Keratinocyte (primary cell): ENCODE results near the gene UGT1A4. TPM values are rescaled to one million over a fixed set of nuclear protein-coding genes. Genes with fewer than 3 reads are reported as not detected.

ENCODE experiments used
- DNase-seq: peaks from one replicate; pipeline ENCODE4 v3.0.0-alpha.2; 2011; ENCODE audit warnings: low read depth, missing footprints, low spot score
- FAIRE-seq: peaks from 2 replicates; lab custom pipeline; 2011; peaks lifted over from hg19 to GRCh38; lab: Jason Lieb, UNC
- H2AFZ ChIP-seq: 2 replicates; pipeline ENCODE4 v1.6.0; 2012; ENCODE audit warnings: low read length, control low read depth, inconsistent platforms; ENCODE audit not compliant: control insufficient read depth
- H3K27ac ChIP-seq: 2 replicates; pipeline ENCODE4 v1.5.1; 2011; ENCODE audit warnings: low read length; ENCODE audit not compliant: control insufficient read depth, insufficient read depth
- H3K27me3 ChIP-seq: 3 replicates; pipeline ENCODE4 v1.6.0; 2011; ENCODE audit warnings: low read length; ENCODE audit not compliant: control insufficient read depth, insufficient read depth; ENCODE audit errors: extremely low read depth
- H3K36me3 ChIP-seq, 2 experiments: 2 replicates in 1 of 2; 3 replicates in 1 of 2; pipeline ENCODE4 v1.5.1; 2011; ENCODE audit warnings: low read length in 2 of 2, mild to moderate bottlenecking in 1 of 2; ENCODE audit not compliant: control insufficient read depth in 2 of 2, insufficient read depth in 2 of 2; ENCODE audit errors: extremely low read depth in 1 of 2
- H3K4me1 ChIP-seq: 3 replicates; pipeline ENCODE4 v1.5.1; 2011; ENCODE audit warnings: low read length; ENCODE audit not compliant: control insufficient read depth, insufficient read depth; ENCODE audit errors: extremely low read depth
- H3K4me2 ChIP-seq: 3 replicates; pipeline ENCODE4 v1.6.0; 2011; ENCODE audit warnings: low read depth, low read length; ENCODE audit not compliant: control insufficient read depth, insufficient read depth; ENCODE audit errors: extremely low read depth
- H3K4me3 ChIP-seq, 3 experiments: fragments of 200-600 bp in 1 of 3; sonication (generic) in 1 of 3; 2 replicates in 2 of 3; 3 replicates in 1 of 3; pipeline ENCODE4 v1.5.1; 2011 to 2016; ENCODE audit warnings: low read length in 3 of 3, mild to moderate bottlenecking in 3 of 3, control low read depth in 2 of 3, inconsistent platforms in 1 of 3, low read depth in 1 of 3, mixed read lengths in 1 of 3, mixed run types in 1 of 3, moderate library complexity in 1 of 3; ENCODE audit not compliant: control insufficient read depth in 2 of 3, insufficient read depth in 2 of 3; ENCODE audit errors: extremely low read depth in 1 of 3
- H3K79me2 ChIP-seq: 2 replicates; pipeline ENCODE4 v1.6.0; 2012; ENCODE audit warnings: low read length; ENCODE audit not compliant: control insufficient read depth, insufficient read depth
- H3K9ac ChIP-seq: 3 replicates; pipeline ENCODE4 v1.6.0; 2011; ENCODE audit warnings: low read length; ENCODE audit not compliant: control insufficient read depth, insufficient read depth; ENCODE audit errors: extremely low read depth
- H3K9me1 ChIP-seq: 3 replicates; pipeline ENCODE4 v1.6.0; 2011; ENCODE audit warnings: low read length; ENCODE audit not compliant: control insufficient read depth, insufficient read depth; ENCODE audit errors: extremely low read depth
- H3K9me3 ChIP-seq: 2 replicates; pipeline ENCODE4 v1.5.1; 2012; ENCODE audit warnings: low read depth, low read length; ENCODE audit not compliant: control insufficient read depth
- H4K20me1 ChIP-seq: 3 replicates; pipeline ENCODE4 v1.6.0; 2011; ENCODE audit warnings: low read length; ENCODE audit not compliant: control insufficient read depth, insufficient read depth; ENCODE audit errors: extremely low read depth
- EZH2 ChIP-seq: IDR thresholded peaks from one replicate; pipeline ENCODE4 v1.6.1; 2012; ENCODE audit warnings: inconsistent platforms, mild to moderate bottlenecking, low read length, moderate library complexity
- dilution Hi-C: fragments of 300-500 bp; cut with MboI; formaldehyde crosslinking; loops from one replicate; pipeline ENCODE4 v1.7.0; 2020; ENCODE audit warnings: low sequenced_read_pairs; ENCODE audit not compliant: extremely low pct_ligation_motif_present
- polyA plus RNA-seq, 5 experiments: library from polyadenylated mRNA; depleted of rRNA in 3 of 5; stranded (reverse) in 3 of 5; stranded (forward) in 1 of 5; unstranded in 1 of 5; fragments of >200 nt; gene quantifications; 1 replicate in 1 of 5; 2 replicates in 3 of 5; 3 replicates in 1 of 5; pipeline versions ENCODE4 v1.2.1 to v1.2.3, GENCODE V29; 2011 to 2012; ENCODE audit warnings: missing spikeins in 2 of 5, low read depth in 1 of 5, low replicate concordance in 1 of 5
- TF ChIP-seq, protein P1 (sequence below), 3 experiments: IDR thresholded peaks in 1 of 3; conservative IDR thresholded peaks in 1 of 3; optimal IDR thresholded peaks in 1 of 3; 2 replicates in 2 of 3; 3 replicates in 1 of 3; pipeline versions ENCODE3 to v1.5.1; 2011; ENCODE audit warnings: low read length in 3 of 3, mild to moderate bottlenecking in 3 of 3, moderate library complexity in 2 of 3, control low read depth in 1 of 3, inconsistent platforms in 1 of 3; ENCODE audit not compliant: insufficient read depth in 2 of 3; ENCODE audit errors: extremely low read depth in 1 of 3

The UGT1A4 gene
- polyA plus RNA-seq, 1 donor (not counting 4 experiments of a cell fraction or from before 2014, with no cell fraction given), result 2.4 TPM

GRCh38 chr2:233690444-233690843 lies 28.1 kb upstream of the UGT1A4 start:
- Histone ChIP-seq H3K27ac (peak overlapping the region; percentile 95), H3K4me3 (peak overlapping the region in 1 of 3 experiments; percentile 30)
- FAIRE-seq, result peak; percentile 93

GRCh38 chr2:233691443-233692433 lies 26.8 kb upstream of the UGT1A4 start:
- dilution Hi-C loops, result no loop called here
- Histone ChIP-seq H3K9me3 (no peaks in the 10 kb centered on the region), H3K27ac (peak overlapping the region; percentile 95), H3K79me2 (peaks cover 49% of the 10 kb centered on the region), H3K36me3 (peaks cover 0 to 5% of the 10 kb centered on the region in 2 experiments), H3K4me1 (peaks cover 53% of the 10 kb centered on the region), H3K27me3 (no peaks in the 10 kb centered on the region), H3K9ac (peak overlapping the region; percentile 88), H2AFZ (no peak overlapping the region), H3K4me2 (peak overlapping the region; percentile 97), H3K4me3 (peak overlapping the region; percentile 56 to 86 (median 83)), H3K9me1 (no peaks in the 10 kb centered on the region), H4K20me1 (no peaks in the 10 kb centered on the region)
- DNase-seq, result peak; percentile 99
- TF ChIP-seq, protein P1, sequence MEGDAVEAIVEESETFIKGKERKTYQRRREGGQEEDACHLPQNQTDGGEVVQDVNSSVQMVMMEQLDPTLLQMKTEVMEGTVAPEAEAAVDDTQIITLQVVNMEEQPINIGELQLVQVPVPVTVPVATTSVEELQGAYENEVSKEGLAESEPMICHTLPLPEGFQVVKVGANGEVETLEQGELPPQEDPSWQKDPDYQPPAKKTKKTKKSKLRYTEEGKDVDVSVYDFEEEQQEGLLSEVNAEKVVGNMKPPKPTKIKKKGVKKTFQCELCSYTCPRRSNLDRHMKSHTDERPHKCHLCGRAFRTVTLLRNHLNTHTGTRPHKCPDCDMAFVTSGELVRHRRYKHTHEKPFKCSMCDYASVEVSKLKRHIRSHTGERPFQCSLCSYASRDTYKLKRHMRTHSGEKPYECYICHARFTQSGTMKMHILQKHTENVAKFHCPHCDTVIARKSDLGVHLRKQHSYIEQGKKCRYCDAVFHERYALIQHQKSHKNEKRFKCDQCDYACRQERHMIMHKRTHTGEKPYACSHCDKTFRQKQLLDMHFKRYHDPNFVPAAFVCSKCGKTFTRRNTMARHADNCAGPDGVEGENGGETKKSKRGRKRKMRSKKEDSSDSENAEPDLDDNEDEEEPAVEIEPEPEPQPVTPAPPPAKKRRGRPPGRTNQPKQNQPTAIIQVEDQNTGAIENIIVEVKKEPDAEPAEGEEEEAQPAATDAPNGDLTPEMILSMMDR (optimal IDR thresholded peaks at IDR 0.05 in 1 of 3, IDR thresholded peaks at IDR 0.05 in 1 of 3, conservative IDR thresholded peaks at IDR 0.05 in 1 of 3; ENCODE audit: extremely low read depth in 1 of 3, insufficient read depth in 2 of 3, low read length in 3 of 3), result no peak
- no peak for TF ChIP-seq EZH2
- FAIRE-seq, result peak; percentile 99

More at GRCh38 chr2:233690444-233690843, 28.1 kb upstream of the UGT1A4 start:
- no peak for TF ChIP-seq EZH2
- TF ChIP-seq, protein P1 (optimal IDR thresholded peaks at IDR 0.05 in 1 of 3, IDR thresholded peaks at IDR 0.05 in 1 of 3, conservative IDR thresholded peaks at IDR 0.05 in 1 of 3; ENCODE audit: extremely low read depth in 1 of 3, insufficient read depth in 2 of 3, low read length in 3 of 3), result no peak
- Histone ChIP-seq H2AFZ (no peak overlapping the region), H3K27me3 (no peaks in the 10 kb centered on the region), H3K4me1 (peaks cover 50% of the 10 kb centered on the region), H4K20me1 (no peaks in the 10 kb centered on the region), H3K9me1 (no peaks in the 10 kb centered on the region), H3K9ac (peak overlapping the region; percentile 53), H3K4me2 (peak overlapping the region; percentile 97), H3K36me3 (peaks cover 0 to 5% of the 10 kb centered on the region in 2 experiments), H3K9me3 (no peaks in the 10 kb centered on the region), H3K79me2 (peaks cover 36% of the 10 kb centered on the region)
- dilution Hi-C loops, result no loop called here
- DNase-seq, result peak; percentile 68
